Measurements from ENCODE around the gene TMEM42. TPM values are rescaled to one million over a fixed set of nuclear protein-coding genes. Genes with fewer than 3 reads are reported as not detected.

TMEM42 gene
- total and polyA plus RNA-seq, 7 donors: 7.5 to 15.6 (median 12.5) TPM

GRCh38 chr3:44827196-44827595 lies 34.5 kb upstream of the TMEM42 start:
- TF ChIP-seq, protein P1, sequence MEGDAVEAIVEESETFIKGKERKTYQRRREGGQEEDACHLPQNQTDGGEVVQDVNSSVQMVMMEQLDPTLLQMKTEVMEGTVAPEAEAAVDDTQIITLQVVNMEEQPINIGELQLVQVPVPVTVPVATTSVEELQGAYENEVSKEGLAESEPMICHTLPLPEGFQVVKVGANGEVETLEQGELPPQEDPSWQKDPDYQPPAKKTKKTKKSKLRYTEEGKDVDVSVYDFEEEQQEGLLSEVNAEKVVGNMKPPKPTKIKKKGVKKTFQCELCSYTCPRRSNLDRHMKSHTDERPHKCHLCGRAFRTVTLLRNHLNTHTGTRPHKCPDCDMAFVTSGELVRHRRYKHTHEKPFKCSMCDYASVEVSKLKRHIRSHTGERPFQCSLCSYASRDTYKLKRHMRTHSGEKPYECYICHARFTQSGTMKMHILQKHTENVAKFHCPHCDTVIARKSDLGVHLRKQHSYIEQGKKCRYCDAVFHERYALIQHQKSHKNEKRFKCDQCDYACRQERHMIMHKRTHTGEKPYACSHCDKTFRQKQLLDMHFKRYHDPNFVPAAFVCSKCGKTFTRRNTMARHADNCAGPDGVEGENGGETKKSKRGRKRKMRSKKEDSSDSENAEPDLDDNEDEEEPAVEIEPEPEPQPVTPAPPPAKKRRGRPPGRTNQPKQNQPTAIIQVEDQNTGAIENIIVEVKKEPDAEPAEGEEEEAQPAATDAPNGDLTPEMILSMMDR (IDR thresholded peaks at IDR 0.05): no peak
- H3K4me3 ChIP-seq: no peak overlapping the region

GRCh38 chr3:44831232-44831631 lies 30.5 kb upstream of the TMEM42 start:
- ATAC-seq: no peak
- Histone ChIP-seq H3K27me3 (ENCODE audit: insufficient read depth in 3 of 3, low read length in 2 of 3) (no peaks in the 10 kb centered on the region), H3K4me1 (no peaks in the 10 kb centered on the region), H3K27ac (no peak overlapping the region), H3K36me3 (ENCODE audit: insufficient read depth in 1 of 2, low read depth in 1 of 2) (no peaks in the 10 kb centered on the region), H3K4me3 (no peak overlapping the region), H3K9me3 (peaks cover 4% of the 10 kb centered on the region)
- no peak for DNase-seq
- intact Hi-C loops (cut with DNase I): no loop called here
- WGBS, 3 donors: 89 to 95% (median 95%) methylated on average over 5 of the region's 5 CpGs
- TF ChIP-seq, protein P1 (IDR thresholded peaks at IDR 0.05): no peak

More at GRCh38 chr3:44827196-44827595, 34.5 kb upstream of the TMEM42 start:
- ATAC-seq (no peak), DNase-seq (no peak)
- no peaks in the 10 kb centered on the region for H3K9me3 ChIP-seq
- H3K36me3 ChIP-seq (ENCODE audit: insufficient read depth in 1 of 2, low read depth in 1 of 2): no peaks in the 10 kb centered on the region
- no peaks in the 10 kb centered on the region for H3K27me3 ChIP-seq (ENCODE audit: insufficient read depth in 3 of 3, low read length in 2 of 3)
- no peak overlapping the region for H3K27ac ChIP-seq
- intact Hi-C loops (cut with DNase I): no loop called here
- WGBS, 3 donors: 89 to 92% (median 92%) methylated on average over 3 of the region's 3 CpGs
- no peaks in the 10 kb centered on the region for H3K4me1 ChIP-seq

GRCh38 chr3:44832032-44832431 lies 29.7 kb upstream of the TMEM42 start:
- no peak for ATAC-seq
- WGBS, 3 donors: 92 to 100% (median 94%) methylated on average over 1 of the region's 1 CpG

DNA sequence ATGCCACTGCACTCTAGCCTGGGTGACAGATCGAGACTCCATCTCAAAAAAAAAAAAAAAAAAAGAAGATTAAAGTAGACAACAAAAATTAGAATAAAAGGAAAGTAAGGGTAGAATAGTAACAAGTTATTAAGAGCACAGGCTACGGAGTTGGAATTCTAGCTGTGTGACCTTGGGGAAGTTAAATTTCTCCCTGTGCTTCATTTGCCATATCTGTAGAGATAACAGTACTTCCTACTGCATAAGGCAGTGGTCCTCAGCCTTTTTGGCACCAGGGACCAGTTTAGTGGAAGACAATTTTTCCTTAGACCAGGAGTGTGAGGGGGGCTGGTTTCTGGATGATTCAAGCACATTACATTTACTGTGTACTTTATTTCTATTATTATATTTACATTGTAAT lies 28.7 kb upstream of the TMEM42 start:
- no peak for DNase-seq
- Histone ChIP-seq H3K27ac (no peak overlapping the region), H3K4me1 (no peaks in the 10 kb centered on the region), H3K36me3 (ENCODE audit: insufficient read depth in 1 of 2, low read depth in 1 of 2) (no peaks in the 10 kb centered on the region), H3K9me3 (peaks cover 6% of the 10 kb centered on the region), H3K27me3 (ENCODE audit: insufficient read depth in 3 of 3, low read length in 2 of 3) (no peaks in the 10 kb centered on the region), H3K4me3 (no peak overlapping the region)
- TF ChIP-seq, protein P1 (IDR thresholded peaks at IDR 0.05): no peak
- 88 to 98% (median 97%) methylated on average over 2 of the region's 2 CpGs for WGBS, 3 donors
- no peak for ATAC-seq
- intact Hi-C loops (cut with DNase I): no loop called here

More at GRCh38 chr3:44832032-44832431, 29.7 kb upstream of the TMEM42 start:
- Histone ChIP-seq H3K36me3 (ENCODE audit: insufficient read depth in 1 of 2, low read depth in 1 of 2) (no peaks in the 10 kb centered on the region), H3K27ac (no peak overlapping the region), H3K4me3 (no peak overlapping the region), H3K27me3 (ENCODE audit: insufficient read depth in 3 of 3, low read length in 2 of 3) (no peaks in the 10 kb centered on the region), H3K4me1 (no peaks in the 10 kb centered on the region), H3K9me3 (peaks cover 6% of the 10 kb centered on the region)
- intact Hi-C loops (cut with DNase I): no loop called here
- no peak for DNase-seq
- TF ChIP-seq, protein P1 (IDR thresholded peaks at IDR 0.05): no peak

GRCh38 chr3:44833394-44833793 lies 28.3 kb upstream of the TMEM42 start:
- Histone ChIP-seq H3K27me3 (ENCODE audit: insufficient read depth in 3 of 3, low read length in 2 of 3) (no peaks in the 10 kb centered on the region), H3K4me3 (no peak overlapping the region), H3K9me3 (peaks cover 6% of the 10 kb centered on the region), H3K36me3 (ENCODE audit: insufficient read depth in 1 of 2, low read depth in 1 of 2) (no peaks in the 10 kb centered on the region), H3K27ac (no peak overlapping the region), H3K4me1 (no peaks in the 10 kb centered on the region)
- no peak for DNase-seq
- ATAC-seq: no peak
- intact Hi-C loops (cut with DNase I): no loop called here
- TF ChIP-seq, protein P1 (IDR thresholded peaks at IDR 0.05): no peak
- 89 to 95% (median 94%) methylated on average over 7 of the region's 7 CpGs for WGBS, 3 donors
